ENCODE results near the gene MBD4.

DNA sequence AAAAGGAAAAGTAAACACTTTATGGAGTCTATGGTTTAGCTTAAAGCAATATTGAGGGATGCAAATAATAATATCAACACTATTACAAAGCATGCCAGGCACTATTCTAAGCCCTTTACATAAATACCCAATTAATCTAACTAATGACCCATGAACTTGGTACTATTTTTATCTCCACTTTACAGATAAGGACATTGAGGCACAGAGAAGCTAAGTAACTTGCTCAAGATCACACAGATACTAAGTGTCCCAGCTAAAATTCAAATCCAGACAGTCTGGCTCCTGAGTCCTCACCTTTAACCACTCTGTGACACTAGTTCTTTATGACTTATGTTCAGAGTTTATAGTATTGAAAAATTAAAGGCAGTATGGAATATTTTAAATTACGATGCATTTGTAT lies 5.6 kb downstream of the MBD4 start:
- TF ChIP-seq, protein P1, sequence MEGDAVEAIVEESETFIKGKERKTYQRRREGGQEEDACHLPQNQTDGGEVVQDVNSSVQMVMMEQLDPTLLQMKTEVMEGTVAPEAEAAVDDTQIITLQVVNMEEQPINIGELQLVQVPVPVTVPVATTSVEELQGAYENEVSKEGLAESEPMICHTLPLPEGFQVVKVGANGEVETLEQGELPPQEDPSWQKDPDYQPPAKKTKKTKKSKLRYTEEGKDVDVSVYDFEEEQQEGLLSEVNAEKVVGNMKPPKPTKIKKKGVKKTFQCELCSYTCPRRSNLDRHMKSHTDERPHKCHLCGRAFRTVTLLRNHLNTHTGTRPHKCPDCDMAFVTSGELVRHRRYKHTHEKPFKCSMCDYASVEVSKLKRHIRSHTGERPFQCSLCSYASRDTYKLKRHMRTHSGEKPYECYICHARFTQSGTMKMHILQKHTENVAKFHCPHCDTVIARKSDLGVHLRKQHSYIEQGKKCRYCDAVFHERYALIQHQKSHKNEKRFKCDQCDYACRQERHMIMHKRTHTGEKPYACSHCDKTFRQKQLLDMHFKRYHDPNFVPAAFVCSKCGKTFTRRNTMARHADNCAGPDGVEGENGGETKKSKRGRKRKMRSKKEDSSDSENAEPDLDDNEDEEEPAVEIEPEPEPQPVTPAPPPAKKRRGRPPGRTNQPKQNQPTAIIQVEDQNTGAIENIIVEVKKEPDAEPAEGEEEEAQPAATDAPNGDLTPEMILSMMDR (IDR thresholded peaks at IDR 0.05) = no peak
- TF ChIP-seq JUN (CRISPR knock-in tag; IDR thresholded peaks at IDR 0.05) = no peak
- no peak for TF ChIP-seq FOXJ3 (CRISPR knock-in tag; IDR thresholded peaks at IDR 0.05; ENCODE audit: borderline replicate concordance)
- TF ChIP-seq ZNF317 (CRISPR knock-in tag; IDR thresholded peaks at IDR 0.05; ENCODE audit: borderline replicate concordance, low read depth) = no peak
